Upper lobe of left lung (tissue), 4 donors: Measurements from ENCODE around the gene AADAT.

Experiments
- POLR2A ChIP-seq, 4 donors: fragments of 450-650 bp; IDR thresholded peaks; one replicate each; pipeline ENCODE4 v1.5.1; 2016 to 2017; ENCODE audit warnings: antibody characterized with exemption in 4 of 4, mild to moderate bottlenecking in 2 of 4
- TF ChIP-seq, protein P1 (sequence below), 6 experiments: fragments of 450-650 bp in 4 of 6; fragments of 200-600 bp in 2 of 6; sonication (generic) in 2 of 6; IDR thresholded peaks; one replicate each; pipeline ENCODE4 v1.5.1; 2016 to 2019; ENCODE audit warnings: antibody characterized with exemption in 6 of 6

DNA sequence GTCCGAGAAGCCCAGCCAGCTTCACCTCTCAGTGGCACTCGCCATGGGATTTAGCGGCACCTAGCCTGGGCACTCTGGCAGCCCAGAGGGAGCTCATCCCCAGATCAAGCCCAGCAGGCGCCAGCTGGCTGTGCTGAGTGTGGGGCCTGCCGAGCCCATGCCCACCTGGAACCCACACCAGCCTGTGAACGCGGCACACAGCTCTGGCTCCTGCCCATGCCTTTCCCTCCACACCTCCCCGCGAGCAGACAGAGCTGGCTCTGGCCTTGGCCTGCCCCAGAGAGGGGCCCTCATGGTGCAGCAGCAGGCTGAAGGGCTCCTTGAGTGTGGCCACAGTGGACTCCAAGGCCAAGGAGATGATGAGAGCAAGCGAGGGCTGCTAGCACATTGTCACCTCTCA lies 38.0 kb upstream of the AADAT start:
- TF ChIP-seq, protein P1, sequence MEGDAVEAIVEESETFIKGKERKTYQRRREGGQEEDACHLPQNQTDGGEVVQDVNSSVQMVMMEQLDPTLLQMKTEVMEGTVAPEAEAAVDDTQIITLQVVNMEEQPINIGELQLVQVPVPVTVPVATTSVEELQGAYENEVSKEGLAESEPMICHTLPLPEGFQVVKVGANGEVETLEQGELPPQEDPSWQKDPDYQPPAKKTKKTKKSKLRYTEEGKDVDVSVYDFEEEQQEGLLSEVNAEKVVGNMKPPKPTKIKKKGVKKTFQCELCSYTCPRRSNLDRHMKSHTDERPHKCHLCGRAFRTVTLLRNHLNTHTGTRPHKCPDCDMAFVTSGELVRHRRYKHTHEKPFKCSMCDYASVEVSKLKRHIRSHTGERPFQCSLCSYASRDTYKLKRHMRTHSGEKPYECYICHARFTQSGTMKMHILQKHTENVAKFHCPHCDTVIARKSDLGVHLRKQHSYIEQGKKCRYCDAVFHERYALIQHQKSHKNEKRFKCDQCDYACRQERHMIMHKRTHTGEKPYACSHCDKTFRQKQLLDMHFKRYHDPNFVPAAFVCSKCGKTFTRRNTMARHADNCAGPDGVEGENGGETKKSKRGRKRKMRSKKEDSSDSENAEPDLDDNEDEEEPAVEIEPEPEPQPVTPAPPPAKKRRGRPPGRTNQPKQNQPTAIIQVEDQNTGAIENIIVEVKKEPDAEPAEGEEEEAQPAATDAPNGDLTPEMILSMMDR (IDR thresholded peaks at IDR 0.05), result no peak
- no peak for TF ChIP-seq POLR2A (IDR thresholded peaks at IDR 0.05)
